ENCODE results near the gene RAPGEF1.

RAPGEF1 gene

DNA sequence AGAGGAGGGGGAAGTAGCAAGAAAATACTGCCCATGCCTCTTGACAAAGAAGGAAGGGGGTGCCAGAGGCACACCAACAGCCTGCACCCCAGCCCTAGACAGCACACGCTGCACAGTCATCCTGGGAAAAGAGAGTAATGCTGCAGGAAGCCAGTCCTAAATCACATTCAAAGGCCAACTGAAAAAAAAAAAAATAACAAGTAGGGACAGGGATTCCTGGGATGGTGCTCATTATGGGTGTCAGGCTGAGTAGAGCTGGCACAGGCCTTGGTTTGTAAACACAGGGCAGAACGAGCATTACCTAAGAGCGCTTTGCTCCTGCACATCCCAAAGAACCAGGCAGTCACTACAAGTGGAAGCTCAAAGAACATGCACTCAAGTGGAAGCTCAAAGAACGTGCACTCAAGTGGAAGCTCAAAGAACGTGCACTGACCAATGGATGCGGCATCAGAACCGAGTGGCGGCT lies 7.8 kb downstream of the RAPGEF1 start:
- H3K4me3 ChIP-seq (ENCODE audit: low read depth, low read length) = no peak overlapping the region
- no peak for DNase-seq (ENCODE audit: low read depth)

- DNase-seq (ENCODE audit: low read depth) = no peak
- H3K4me3 ChIP-seq (ENCODE audit: low read depth, low read length) = no peak overlapping the region
Measured at GRCh38 chr9:131731644-131732043, 8.2 kb downstream of the RAPGEF1 start.

DNA sequence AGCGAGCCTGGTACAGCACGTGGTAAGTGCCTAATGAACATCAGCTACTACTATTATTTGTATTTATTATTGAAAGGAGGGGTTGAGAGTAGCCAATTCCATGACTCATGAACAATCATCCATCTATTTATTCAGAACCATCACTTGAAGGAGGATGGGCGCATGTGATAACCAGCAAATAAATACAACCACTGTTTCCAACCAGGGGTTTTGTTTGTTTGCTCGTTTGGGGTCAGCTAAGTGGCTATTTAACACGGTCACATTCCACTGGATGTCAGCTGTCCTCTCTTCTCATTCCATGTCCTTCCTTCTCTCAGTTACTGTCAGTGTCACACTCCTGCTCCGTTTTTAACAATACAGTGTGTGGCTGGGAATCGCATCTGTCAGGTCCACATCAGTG lies 8.6 kb downstream of the RAPGEF1 start:
- no peak overlapping the region for H3K4me3 ChIP-seq (ENCODE audit: low read depth, low read length)
- DNase-seq (ENCODE audit: low read depth) = no peak

DNA sequence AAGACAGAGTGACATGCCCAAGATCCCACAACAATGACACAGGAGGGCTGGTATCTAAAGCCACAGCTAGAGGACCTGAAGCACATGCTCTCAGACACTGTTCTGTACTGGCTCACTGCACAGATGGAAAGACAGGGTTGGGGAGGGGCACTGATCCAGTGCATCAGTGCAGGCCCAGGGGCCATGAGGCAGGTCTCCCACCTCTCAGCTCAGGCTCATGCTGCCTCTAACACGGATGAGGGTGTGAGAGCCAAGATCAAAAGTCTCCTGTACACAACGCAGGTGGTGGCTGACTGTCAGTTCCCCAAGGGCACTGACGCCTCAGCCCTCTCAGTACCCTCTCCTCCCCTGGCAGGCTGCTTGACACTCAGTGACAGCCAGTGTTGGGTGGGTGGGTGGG lies 10.9 kb downstream of the RAPGEF1 start:
- H3K4me3 ChIP-seq (ENCODE audit: low read depth, low read length) = no peak overlapping the region
- DNase-seq (ENCODE audit: low read depth) = no peak

DNA sequence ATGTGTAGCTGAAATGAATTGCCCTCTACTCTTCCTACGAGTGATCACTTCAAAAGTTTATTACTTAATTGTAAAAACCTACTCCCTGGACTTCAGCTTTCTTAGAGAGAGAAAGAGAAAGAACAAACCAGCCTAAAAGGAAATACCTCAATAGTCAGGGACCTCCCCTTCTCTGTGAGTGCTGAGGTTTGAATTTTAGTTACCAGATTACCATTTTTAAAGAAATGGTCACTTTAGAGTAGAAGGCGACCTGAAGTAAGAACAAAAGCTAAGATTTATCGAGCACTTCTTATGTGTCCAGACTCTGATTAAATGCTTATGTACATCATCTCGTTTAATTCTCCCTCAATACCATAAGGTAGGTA lies 11.3 kb downstream of the RAPGEF1 start:
- no peak overlapping the region for H3K4me3 ChIP-seq (ENCODE audit: low read depth, low read length)
- no peak for DNase-seq (ENCODE audit: low read depth)

GRCh38 chr9:131727795-131728545 lies 11.9 kb downstream of the RAPGEF1 start:
- H3K4me3 ChIP-seq (ENCODE audit: low read depth, low read length) = no peak overlapping the region
- no peak for DNase-seq (ENCODE audit: low read depth)

DNA sequence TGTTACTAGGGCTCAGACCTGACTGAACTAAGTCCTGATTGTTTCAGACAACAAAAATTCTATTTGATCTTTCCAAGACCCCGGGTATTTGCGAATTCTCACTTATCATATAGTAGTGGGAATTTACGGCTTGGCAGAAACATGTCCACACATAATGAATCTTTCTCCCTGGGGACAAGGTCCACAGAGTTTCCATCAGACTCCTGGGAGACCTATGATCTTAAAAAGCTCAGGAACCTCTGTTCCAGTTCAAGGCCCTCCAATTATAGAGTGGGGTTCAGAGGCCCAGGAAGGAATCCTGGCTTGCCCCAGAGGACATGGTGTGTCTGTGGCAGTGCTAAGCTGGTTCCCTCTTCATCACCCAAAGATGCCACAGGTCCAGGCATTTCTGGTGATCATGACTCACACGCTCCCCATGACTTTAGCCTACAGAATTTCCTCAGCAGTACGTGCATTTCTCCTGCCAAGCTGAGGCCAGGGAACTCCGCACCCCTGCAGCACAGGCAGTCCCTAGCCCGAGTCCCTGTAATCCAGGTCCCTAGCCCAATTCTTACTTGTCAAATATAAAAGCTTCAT lies 12.6 kb downstream of the RAPGEF1 start:
- H3K4me3 ChIP-seq (ENCODE audit: low read depth, low read length) = no peak overlapping the region
- DNase-seq (ENCODE audit: low read depth) = no peak

GRCh38 chr9:131724683-131725082 lies 15.2 kb downstream of the RAPGEF1 start:
- DNase-seq (ENCODE audit: low read depth) = no peak
- no peak overlapping the region for H3K4me3 ChIP-seq (ENCODE audit: low read depth, low read length)

DNA sequence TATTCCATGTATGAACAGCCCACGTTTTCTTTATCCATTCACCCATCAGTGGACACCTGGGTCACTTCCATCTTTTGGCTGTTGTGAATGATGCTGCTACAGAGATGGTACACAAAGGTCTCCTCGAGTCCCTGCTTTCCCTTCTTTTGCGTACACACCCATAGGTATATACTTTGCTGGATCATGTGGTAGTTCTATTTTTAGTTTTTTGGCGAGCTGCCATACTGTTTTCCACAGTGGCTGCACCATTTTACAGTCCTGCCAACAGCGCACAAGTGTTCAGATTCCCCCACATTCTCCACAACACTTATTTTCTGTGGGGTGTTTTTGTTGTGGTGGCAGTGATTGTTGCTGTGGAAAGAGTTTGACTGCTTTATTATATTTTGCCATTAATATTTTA lies 16.2 kb downstream of the RAPGEF1 start:
- DNase-seq (ENCODE audit: low read depth) = no peak
- no peak overlapping the region for H3K4me3 ChIP-seq (ENCODE audit: low read depth, low read length)

DNA sequence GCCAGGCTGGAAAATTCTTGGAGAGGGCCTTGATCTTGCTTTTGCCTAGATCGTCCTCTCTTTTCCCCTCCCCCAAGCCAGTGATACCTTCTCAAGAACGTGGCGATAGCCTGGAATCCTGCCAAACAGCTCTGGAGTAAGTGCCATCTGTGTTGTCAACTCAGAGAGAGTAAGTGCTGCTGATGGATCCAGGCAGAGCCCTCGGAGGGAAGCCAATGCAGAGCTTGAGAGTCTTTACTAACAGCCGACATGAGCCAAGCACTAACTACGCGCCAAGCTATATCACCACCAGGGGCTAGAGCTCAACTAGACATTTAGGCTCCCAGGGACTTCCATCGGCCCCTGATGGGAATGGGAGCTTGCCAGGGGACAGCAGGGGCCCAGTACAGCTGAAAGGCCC lies 17.6 kb downstream of the RAPGEF1 start:
- no peak for DNase-seq (ENCODE audit: low read depth)
- H3K4me3 ChIP-seq (ENCODE audit: low read depth, low read length) = no peak overlapping the region

GRCh38 chr9:131721076-131721475 lies 18.8 kb downstream of the RAPGEF1 start:
- no peak for DNase-seq (ENCODE audit: low read depth)
- no peak overlapping the region for H3K4me3 ChIP-seq (ENCODE audit: low read depth, low read length)

- H3K4me3 ChIP-seq (ENCODE audit: low read depth, low read length) = no peak overlapping the region
- DNase-seq (ENCODE audit: low read depth) = no peak
Measured at GRCh38 chr9:131720330-131720729, 19.5 kb downstream of the RAPGEF1 start.

DNA sequence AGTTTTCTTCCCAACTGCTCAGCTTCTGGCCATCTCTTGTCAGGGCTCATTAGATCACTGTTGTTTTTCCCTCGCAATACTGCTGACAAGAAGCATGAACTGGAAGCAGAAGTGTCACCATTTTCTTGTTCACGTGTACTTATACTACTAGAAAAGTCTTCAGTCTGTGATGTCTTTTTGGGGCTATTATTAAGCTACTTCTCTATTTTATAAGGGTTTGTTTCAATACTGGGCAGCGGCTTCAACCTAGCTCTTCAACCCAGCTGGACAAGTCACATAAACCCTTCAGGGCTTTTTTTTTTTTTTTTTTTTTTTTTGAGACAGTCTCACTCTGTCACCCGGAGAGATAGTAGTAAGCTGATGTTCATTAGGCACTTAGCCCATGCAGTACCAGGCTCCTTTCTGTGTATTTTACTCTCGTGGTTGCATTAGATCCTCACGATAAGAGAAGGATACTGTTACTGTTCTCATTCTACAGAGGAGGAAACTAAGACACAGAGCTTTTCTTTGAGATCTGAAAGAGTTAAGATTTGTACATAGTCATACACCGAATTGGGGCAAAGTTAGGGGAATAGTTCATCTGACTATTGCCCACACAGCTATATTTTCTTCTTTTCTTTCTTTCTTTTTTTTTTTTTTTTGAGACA lies 20.5 kb downstream of the RAPGEF1 start:
- no peak for DNase-seq (ENCODE audit: low read depth)
- no peak overlapping the region for H3K4me3 ChIP-seq (ENCODE audit: low read depth, low read length)

DNA sequence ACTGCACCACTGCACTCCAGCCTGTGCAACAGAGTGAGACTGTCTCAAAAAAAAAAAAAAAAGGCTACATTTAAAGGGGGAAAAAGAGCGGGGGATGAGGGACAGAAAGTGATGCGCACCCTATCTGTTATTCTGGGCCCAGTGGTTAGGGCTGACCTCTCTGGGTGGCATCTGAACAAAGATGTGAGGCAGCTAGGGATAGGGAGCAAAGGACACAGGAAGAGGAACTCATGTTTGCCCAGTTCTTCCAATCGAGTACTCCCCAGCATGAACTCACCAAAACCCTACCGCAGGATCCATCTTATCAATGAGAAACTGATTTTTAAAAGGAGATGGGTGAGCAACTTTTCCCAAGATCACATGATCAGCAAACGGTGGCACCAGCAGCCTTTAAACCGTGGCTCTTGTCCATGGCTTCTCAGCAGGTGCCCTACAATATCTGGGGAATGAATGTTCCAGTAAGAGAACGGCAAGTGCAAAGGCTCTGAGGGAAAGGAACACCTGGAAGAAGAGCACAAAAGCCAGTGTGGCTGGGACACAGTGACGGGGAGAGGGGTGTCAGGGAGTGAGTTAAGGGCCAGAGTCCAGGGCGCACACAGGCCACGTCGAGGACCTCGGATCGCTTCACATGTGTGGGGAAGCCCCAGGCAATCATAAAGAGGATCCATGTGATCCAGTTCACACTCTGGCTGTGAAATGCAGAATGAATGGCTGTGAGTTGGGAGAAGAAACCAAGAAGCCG lies 22.0 kb downstream of the RAPGEF1 start:
- H3K4me3 ChIP-seq (ENCODE audit: low read depth, low read length) = no peak overlapping the region
- DNase-seq (ENCODE audit: low read depth) = no peak

DNA sequence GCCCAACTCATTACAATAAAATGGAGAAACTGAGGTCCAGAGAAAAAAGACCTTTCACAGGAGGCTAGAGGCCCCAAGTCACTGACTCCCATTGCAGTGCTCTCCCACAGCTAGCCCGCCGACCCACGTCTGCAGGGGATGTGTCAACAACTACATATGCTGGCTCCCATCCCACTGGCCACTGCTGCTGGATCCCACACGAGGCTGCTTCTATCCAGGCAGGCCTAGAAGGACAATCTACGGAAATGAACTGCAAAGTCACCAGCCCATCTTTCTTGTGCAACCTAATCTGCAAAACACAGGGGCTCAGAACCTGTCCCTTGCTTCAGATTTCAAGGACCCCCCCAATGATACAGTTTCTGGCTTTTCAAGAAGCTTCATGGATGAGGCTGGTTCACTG lies 24.0 kb downstream of the RAPGEF1 start:
- DNase-seq (ENCODE audit: low read depth) = no peak
- H3K4me3 ChIP-seq (ENCODE audit: low read depth, low read length) = no peak overlapping the region

GRCh38 chr9:131714821-131715220 lies 25.1 kb downstream of the RAPGEF1 start:
- DNase-seq (ENCODE audit: low read depth) = no peak
- H3K4me3 ChIP-seq (ENCODE audit: low read depth, low read length) = no peak overlapping the region

GRCh38 chr9:131714161-131714646 lies 25.7 kb downstream of the RAPGEF1 start:
- no peak for DNase-seq (ENCODE audit: low read depth)
- H3K4me3 ChIP-seq (ENCODE audit: low read depth, low read length) = no peak overlapping the region

DNA sequence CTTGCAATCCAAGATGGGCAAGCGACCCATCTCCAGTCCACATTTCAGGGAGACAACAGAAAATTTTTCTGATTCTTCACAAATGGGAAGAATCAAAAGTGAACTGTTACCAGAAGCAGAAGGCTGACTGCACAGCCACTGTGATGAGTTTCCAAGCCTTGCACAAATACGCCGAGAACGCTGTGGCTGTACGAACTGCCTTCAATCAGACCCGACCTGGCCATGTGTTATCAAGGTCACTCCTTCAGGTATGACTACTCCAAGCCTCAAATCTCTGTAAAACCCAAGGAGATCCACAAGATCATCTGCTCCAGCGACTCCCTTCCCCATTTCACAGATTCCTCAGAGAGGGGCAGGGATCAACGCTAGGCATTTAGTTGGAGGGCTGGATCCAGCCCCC lies 26.9 kb downstream of the RAPGEF1 start:
- no peak overlapping the region for H3K4me3 ChIP-seq (ENCODE audit: low read depth, low read length)
- no peak for DNase-seq (ENCODE audit: low read depth)

- H3K4me3 ChIP-seq (ENCODE audit: low read depth, low read length) = no peak overlapping the region
- no peak for DNase-seq (ENCODE audit: low read depth)
Measured at GRCh38 chr9:131712151-131712716, 27.6 kb downstream of the RAPGEF1 start.

Measured in skeletal muscle cell (primary cell).